Stimulated activated naive CD8-positive, alpha-beta T cell treated with anti-CD3 and anti-CD28 coated beads, Interleukin-15, Interleukin-2, amounts not matched to agents 100 ng/mL and 50 ng/mL, for 24 hours (primary cell): ENCODE data around the gene FGFR3.

Source experiments
- H3K27ac Mint-ChIP-seq: one replicate; pipeline ENCODE4 v1.8.0; 2021; ENCODE audit warnings: mild to moderate bottlenecking, mixed read lengths
- H3K27me3 Mint-ChIP-seq: one replicate; pipeline ENCODE4 v1.8.0; 2021; ENCODE audit warnings: mixed read lengths
- H3K36me3 Mint-ChIP-seq: one replicate; pipeline ENCODE4 v1.8.0; 2021; ENCODE audit warnings: low read depth, mixed read lengths
- H3K4me1 Mint-ChIP-seq: one replicate; pipeline ENCODE4 v1.8.0; 2021; ENCODE audit warnings: low read depth, mixed read lengths
- H3K4me3 Mint-ChIP-seq: one replicate; pipeline ENCODE4 v1.8.0; 2021; ENCODE audit warnings: mild to moderate bottlenecking, mixed read lengths
- H3K9me3 Mint-ChIP-seq: one replicate; pipeline ENCODE4 v1.8.0; 2021; ENCODE audit warnings: mixed read lengths

The FGFR3 gene

GRCh38 chr4:1762264-1763010, 30.7 kb upstream of the FGFR3 start:
- Mint-ChIP-seq H3K36me3 (no peaks in the 10 kb centered on the region), H3K4me3 (no peak overlapping the region), H3K27ac (no peak overlapping the region), H3K9me3 (no peaks in the 10 kb centered on the region), H3K4me1 (no peaks in the 10 kb centered on the region), H3K27me3 (peaks cover 5% of the 10 kb centered on the region)

DNA sequence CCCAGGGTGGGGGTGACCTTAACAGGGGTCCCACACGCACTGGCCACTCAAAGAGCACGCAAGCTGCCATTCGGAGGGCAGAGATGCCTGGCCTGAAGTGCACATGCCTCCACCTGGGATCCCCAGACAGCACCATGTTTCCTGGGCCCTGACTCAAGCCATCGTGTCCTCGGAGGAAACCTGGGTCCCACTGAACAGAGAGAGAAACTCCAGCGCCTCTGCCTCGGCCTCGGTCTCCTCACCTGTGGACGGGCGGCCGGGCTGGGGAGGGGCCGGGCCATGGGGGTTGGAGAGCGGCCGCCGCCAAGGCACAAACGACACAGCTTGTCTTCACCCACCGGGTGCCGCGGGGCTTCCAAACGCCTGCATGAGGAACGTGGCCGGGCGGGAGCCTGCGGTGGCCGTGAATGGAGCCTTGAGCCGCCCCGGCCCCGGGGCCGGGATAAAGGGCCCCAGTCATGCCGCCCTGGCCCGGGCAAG, 30.0 kb upstream of the FGFR3 start:
- H3K9me3 Mint-ChIP-seq: no peaks in the 10 kb centered on the region
- H3K4me1 Mint-ChIP-seq: no peaks in the 10 kb centered on the region
- H3K36me3 Mint-ChIP-seq: no peaks in the 10 kb centered on the region
- peaks cover 5% of the 10 kb centered on the region for H3K27me3 Mint-ChIP-seq
- H3K4me3 Mint-ChIP-seq: no peak overlapping the region
- no peak overlapping the region for H3K27ac Mint-ChIP-seq

DNA sequence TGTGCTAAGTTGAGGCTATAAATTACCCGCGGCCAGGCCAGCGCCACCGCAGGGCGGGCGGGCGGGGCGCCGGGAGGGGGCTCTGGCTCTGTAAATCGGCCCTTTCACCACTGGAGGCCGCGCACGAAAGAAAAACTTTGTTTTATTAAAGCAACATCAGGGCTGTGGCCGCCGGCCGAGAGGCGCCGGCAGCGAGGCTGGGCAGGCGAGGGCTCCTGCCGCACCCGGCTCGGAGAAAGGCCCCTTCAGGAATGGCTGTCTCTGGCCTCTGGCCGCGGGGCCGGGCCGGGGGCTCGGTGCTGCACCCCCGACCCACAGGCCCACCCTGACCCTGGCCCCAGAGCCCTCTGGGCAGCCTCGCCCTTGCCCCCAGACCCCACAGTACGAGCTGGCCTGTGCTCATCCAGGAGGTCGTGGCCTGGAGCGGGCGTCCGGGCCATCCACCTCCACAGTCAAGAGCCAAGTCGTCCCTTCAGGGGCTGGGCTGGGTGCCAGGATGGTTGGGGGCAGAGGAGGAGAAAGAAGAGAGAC, 29.5 kb upstream of the FGFR3 start:
- Mint-ChIP-seq H3K36me3 (no peaks in the 10 kb centered on the region), H3K4me1 (no peaks in the 10 kb centered on the region), H3K9me3 (no peaks in the 10 kb centered on the region), H3K27ac (no peak overlapping the region), H3K27me3 (peaks cover 8% of the 10 kb centered on the region), H3K4me3 (no peak overlapping the region)

- no peaks in the 10 kb centered on the region for H3K9me3 Mint-ChIP-seq
- no peak overlapping the region for H3K4me3 Mint-ChIP-seq
- H3K4me1 Mint-ChIP-seq: no peaks in the 10 kb centered on the region
- H3K27me3 Mint-ChIP-seq: peaks cover 9% of the 10 kb centered on the region
- no peaks in the 10 kb centered on the region for H3K36me3 Mint-ChIP-seq
- no peak overlapping the region for H3K27ac Mint-ChIP-seq
Observed at GRCh38 chr4:1764670-1765069, 28.4 kb upstream of the FGFR3 start.

DNA sequence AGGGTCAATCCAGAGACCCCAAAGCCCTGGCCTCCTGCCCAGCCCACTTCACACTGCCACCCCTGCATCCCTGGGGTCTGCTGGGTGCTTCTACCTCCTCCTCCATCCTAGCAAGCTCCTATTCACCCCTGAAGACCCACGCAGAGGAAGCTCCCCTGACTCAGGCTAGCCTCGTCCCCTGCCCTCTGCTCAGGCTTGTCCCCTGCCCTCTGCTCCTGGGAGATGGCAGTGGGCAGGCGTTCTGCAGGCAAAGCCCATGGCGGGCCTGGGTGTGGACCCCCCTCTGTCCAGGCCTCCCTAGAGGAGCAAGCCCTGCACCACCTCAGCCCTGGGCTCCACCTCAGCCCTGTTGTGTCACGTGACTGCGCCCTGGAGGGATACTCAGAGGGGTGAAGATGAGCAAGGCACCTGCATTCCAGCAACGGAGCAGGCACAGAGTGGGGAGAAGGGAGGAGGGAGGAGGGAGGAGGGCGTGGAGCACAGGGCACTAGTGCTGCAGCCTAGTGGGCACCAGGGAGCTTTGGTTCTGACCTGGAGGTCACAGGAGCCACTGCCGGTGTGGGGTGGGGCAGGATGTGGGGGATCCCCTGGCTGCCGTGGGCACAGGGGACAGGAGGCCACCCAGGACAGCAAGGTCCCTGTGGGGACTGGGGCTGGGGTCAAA, 27.6 kb upstream of the FGFR3 start:
- Mint-ChIP-seq H3K36me3 (no peaks in the 10 kb centered on the region), H3K27ac (no peak overlapping the region), H3K9me3 (no peaks in the 10 kb centered on the region), H3K4me3 (no peak overlapping the region), H3K27me3 (peaks cover 9% of the 10 kb centered on the region), H3K4me1 (no peaks in the 10 kb centered on the region)

DNA sequence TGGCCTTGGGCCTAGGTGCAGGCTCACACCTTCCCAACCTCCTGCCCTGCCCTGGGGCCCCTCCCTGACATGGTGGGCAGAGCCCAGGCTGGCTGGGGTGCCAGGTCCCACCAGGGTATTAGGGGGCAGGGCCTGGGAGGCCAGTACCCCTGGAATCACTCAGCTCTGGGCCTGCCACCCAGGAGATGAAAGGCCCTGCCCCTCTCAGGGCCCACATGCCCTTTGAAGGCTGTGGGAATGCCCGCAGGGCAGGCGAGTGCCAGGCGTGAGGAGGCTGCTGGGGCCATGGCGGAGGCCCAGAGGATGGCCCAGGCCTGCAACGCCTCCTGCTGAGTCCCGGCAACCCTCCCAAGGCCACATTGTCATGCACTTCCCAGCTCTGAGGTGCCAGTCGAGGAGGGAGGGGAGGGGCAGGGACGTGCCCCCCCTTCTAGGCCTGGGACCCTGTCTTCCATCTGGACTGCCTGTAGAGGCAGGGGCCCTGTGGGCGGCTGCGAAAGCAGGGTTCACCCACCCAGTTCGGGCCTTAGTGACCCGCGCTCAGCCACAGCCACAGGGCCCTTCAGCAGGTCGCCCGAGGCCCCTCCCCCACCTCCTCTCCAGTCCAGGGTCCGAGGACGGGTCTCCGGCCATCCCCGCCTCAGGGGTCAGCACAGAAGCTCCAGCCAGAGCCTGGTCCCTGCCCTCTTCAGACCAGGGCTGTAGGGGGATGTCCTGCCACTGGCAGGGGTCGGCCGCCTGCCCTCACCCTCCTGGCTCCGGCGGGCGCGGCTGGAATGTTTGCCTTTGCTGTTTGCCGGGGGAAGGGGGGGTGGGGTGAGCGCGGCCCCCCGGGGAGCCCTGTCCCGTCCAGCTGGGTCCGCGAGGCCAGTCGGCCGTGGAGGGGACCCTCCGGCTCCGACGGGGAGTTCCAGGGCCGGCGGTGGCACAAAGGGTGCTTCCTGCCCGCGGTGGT, 26.7 kb upstream of the FGFR3 start:
- no peak overlapping the region for H3K4me3 Mint-ChIP-seq

GRCh38 chr4:1767061-1767769, 25.9 kb upstream of the FGFR3 start:
- Mint-ChIP-seq H3K27ac (no peak overlapping the region), H3K4me3 (no peak overlapping the region), H3K36me3 (no peaks in the 10 kb centered on the region), H3K4me1 (peaks cover 3% of the 10 kb centered on the region), H3K9me3 (no peaks in the 10 kb centered on the region), H3K27me3 (peaks cover 9% of the 10 kb centered on the region)

More for the DNA sequence above, 26.7 kb upstream of the FGFR3 start:
- Mint-ChIP-seq H3K27ac (no peak overlapping the region), H3K27me3 (peaks cover 9% of the 10 kb centered on the region), H3K36me3 (no peaks in the 10 kb centered on the region), H3K4me1 (no peaks in the 10 kb centered on the region), H3K9me3 (no peaks in the 10 kb centered on the region)

GRCh38 chr4:1767770-1768366, 25.2 kb upstream of the FGFR3 start:
- peaks cover 9% of the 10 kb centered on the region for H3K27me3 Mint-ChIP-seq
- peak overlapping the region; percentile 10 for H3K4me3 Mint-ChIP-seq
- H3K36me3 Mint-ChIP-seq: no peaks in the 10 kb centered on the region
- no peaks in the 10 kb centered on the region for H3K9me3 Mint-ChIP-seq
- H3K27ac Mint-ChIP-seq: no peak overlapping the region
- peaks cover 3% of the 10 kb centered on the region for H3K4me1 Mint-ChIP-seq

- Mint-ChIP-seq H3K27ac (no peak overlapping the region), H3K4me3 (peak overlapping the region; percentile 10), H3K36me3 (no peaks in the 10 kb centered on the region), H3K27me3 (peaks cover 9% of the 10 kb centered on the region), H3K4me1 (peaks cover 3% of the 10 kb centered on the region), H3K9me3 (no peaks in the 10 kb centered on the region)
Observed at GRCh38 chr4:1768367-1769034, 24.6 kb upstream of the FGFR3 start.

DNA sequence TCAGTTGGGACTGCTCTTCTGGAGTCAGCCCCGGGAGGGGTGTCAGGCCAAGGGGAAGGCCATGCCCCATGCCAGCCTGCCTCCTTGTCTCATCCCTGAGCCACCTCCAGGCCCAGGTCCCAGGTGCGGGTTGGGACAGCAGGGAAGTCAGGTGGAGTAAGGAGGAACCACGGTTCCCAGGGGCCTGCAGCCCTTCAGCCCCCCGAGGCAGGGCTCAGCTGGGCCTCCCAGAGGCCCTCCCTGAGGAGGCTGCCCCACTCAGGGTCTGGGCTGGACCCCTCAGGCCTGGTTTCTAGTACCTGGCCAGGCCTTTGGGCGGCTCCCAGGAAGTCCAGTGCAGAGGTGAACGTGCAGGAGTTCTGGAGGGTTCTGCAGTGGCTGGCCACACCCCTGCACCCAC, 23.4 kb upstream of the FGFR3 start:
- H3K4me3 Mint-ChIP-seq: no peak overlapping the region
- H3K36me3 Mint-ChIP-seq: no peaks in the 10 kb centered on the region
- no peaks in the 10 kb centered on the region for H3K9me3 Mint-ChIP-seq
- peaks cover 9% of the 10 kb centered on the region for H3K27me3 Mint-ChIP-seq
- peaks cover 3% of the 10 kb centered on the region for H3K4me1 Mint-ChIP-seq
- H3K27ac Mint-ChIP-seq: no peak overlapping the region

- Mint-ChIP-seq H3K9me3 (no peaks in the 10 kb centered on the region), H3K4me1 (peaks cover 3% of the 10 kb centered on the region), H3K36me3 (no peaks in the 10 kb centered on the region), H3K4me3 (no peak overlapping the region), H3K27ac (no peak overlapping the region), H3K27me3 (peaks cover 9% of the 10 kb centered on the region)
Observed at GRCh38 chr4:1770245-1770644, 22.8 kb upstream of the FGFR3 start.

DNA sequence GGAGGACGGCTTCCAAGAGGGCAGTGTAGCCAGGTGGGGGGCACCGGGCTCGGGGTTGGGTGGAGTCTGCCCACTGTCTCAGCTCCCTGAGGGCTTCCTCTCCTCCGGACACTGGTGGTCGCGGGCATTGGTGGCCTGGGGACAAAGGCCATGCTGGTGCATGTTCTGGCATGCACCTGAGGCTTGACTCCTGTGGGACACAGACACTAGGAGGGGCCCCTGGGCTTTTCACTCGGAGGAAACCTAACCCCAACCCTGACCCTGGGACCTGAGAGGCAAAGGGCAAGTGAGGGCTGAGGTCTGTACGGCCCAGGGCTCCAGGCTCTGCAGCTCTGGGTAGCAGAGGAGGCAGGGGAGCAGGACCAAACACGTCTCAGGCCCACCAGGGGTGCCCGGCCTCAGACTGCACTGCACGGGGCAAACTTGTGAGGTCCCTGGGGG, 22.3 kb upstream of the FGFR3 start:
- peaks cover 3% of the 10 kb centered on the region for H3K4me1 Mint-ChIP-seq
- H3K4me3 Mint-ChIP-seq: no peak overlapping the region
- H3K36me3 Mint-ChIP-seq: no peaks in the 10 kb centered on the region
- H3K9me3 Mint-ChIP-seq: no peaks in the 10 kb centered on the region
- H3K27me3 Mint-ChIP-seq: peaks cover 4% of the 10 kb centered on the region
- no peak overlapping the region for H3K27ac Mint-ChIP-seq

- no peak overlapping the region for H3K4me3 Mint-ChIP-seq
- H3K36me3 Mint-ChIP-seq: no peaks in the 10 kb centered on the region
- no peak overlapping the region for H3K27ac Mint-ChIP-seq
- H3K4me1 Mint-ChIP-seq: peaks cover 3% of the 10 kb centered on the region
- no peaks in the 10 kb centered on the region for H3K9me3 Mint-ChIP-seq
- peaks cover 4% of the 10 kb centered on the region for H3K27me3 Mint-ChIP-seq
Observed at GRCh38 chr4:1771555-1772305, 21.4 kb upstream of the FGFR3 start.
